HepG2 (cell line): Measurements from ENCODE around the gene STIM2. TPM values are rescaled to one million over a fixed set of nuclear protein-coding genes. Genes with fewer than 3 reads are reported as not detected.

ENCODE experiments used
- ATAC-seq: fragments of 200-7000 bp; cut with Tn5 transposase; 3 replicates; pipeline ENCODE4 v1.9.1; 2020; ENCODE audit warnings: mild to moderate bottlenecking, moderate library complexity
- BruUV-seq: library from RNA; stranded (reverse); fragments of 400-500 nt; replicated peaks from 2 replicates; lab custom pipeline; 2021; lab: Mats Ljungman, UMichigan
- CTCF ChIA-PET: fragments of 300-600 bp; formaldehyde crosslinking; extraction: SDS; loops from one replicate; lab custom pipeline; 2021; ENCODE audit warnings: low total read pairs, inconsistent platforms, low intra/inter-chr PET ratio; lab: Yijun Ruan, JAX
- POLR2A ChIA-PET: fragments of 350-600 bp; sonication (Branson Sonifier 250); formaldehyde crosslinking; loops from one replicate; lab custom pipeline; 2020; ENCODE audit warnings: antibody characterized with exemption, inconsistent platforms; lab: Yijun Ruan, JAX
- DNase-seq: peaks from one replicate; pipeline ENCODE4 v3.0.0-alpha.2; 2015; ENCODE audit warnings: low spot score
- FAIRE-seq: peaks from 3 replicates; lab custom pipeline; 2011; peaks lifted over from hg19 to GRCh38; lab: Jason Lieb, UNC
- H2AFZ ChIP-seq: one replicate; pipeline ENCODE4 v1.6.1; 2011; ENCODE audit warnings: low read length, inconsistent platforms
- H3K27ac ChIP-seq: fragments of 300-600 bp; 3 replicates; pipeline ENCODE4 v1.8.0; 2011; ENCODE audit warnings: mixed run types, mild to moderate bottlenecking, mixed read lengths, low read length, inconsistent platforms; ENCODE audit not compliant: insufficient read depth; ENCODE audit errors: extremely low read length
- H3K27me3 ChIP-seq, 2 experiments: fragments of 200-600 bp in 1 of 2; 2 replicates in 1 of 2; 3 replicates in 1 of 2; pipeline versions ENCODE4 v1.6.0 to v1.8.0; 2011; ENCODE audit warnings: low read length in 2 of 2, mild to moderate bottlenecking in 2 of 2, moderate library complexity in 2 of 2, inconsistent platforms in 1 of 2; ENCODE audit not compliant: insufficient read depth in 2 of 2, control insufficient read depth in 1 of 2
- H3K36me3 ChIP-seq, 2 experiments: fragments of 200-600 bp in 1 of 2; replicated peaks in 1 of 2; 2 replicates in 1 of 2; 3 replicates in 1 of 2; pipeline versions ENCODE4 v1.5.1 to v1.8.0; 2011; ENCODE audit warnings: low read length in 2 of 2, inconsistent platforms in 1 of 2; ENCODE audit not compliant: insufficient read depth in 2 of 2, control insufficient read depth in 1 of 2
- H3K4me1 ChIP-seq: 2 replicates; pipeline ENCODE4 v1.5.1; 2012; ENCODE audit warnings: low read length, inconsistent platforms; ENCODE audit not compliant: insufficient read depth
- H3K4me2 ChIP-seq: 2 replicates; pipeline ENCODE4 v1.6.0; 2011; ENCODE audit warnings: low read depth, low read length, inconsistent platforms
- H3K4me3 ChIP-seq, 3 experiments: fragments of 200-600 bp in 1 of 3; sonication (generic), shearing (Covaris generic) in 1 of 3; replicated peaks in 1 of 3; 2 replicates each; pipeline ENCODE4 v1.5.1; 2011 to 2016; ENCODE audit warnings: low read length in 3 of 3, inconsistent platforms in 2 of 3, low read depth in 2 of 3, mild to moderate bottlenecking in 2 of 3, control low read depth in 1 of 3, mixed read lengths in 1 of 3; ENCODE audit not compliant: insufficient read depth in 1 of 3
- H3K79me2 ChIP-seq: one replicate; pipeline ENCODE4 v1.6.1; 2011; ENCODE audit warnings: low read length, inconsistent platforms; ENCODE audit not compliant: insufficient read depth
- H3K9ac ChIP-seq: 2 replicates; pipeline ENCODE4 v1.6.0; 2011; ENCODE audit warnings: mild to moderate bottlenecking, low read depth, low read length, inconsistent platforms; ENCODE audit not compliant: insufficient read depth
- H3K9me3 ChIP-seq: 2 replicates; pipeline ENCODE4 v1.5.1; 2012; ENCODE audit warnings: mild to moderate bottlenecking, low read length
- H4K20me1 ChIP-seq: 2 replicates; pipeline ENCODE4 v1.6.0; 2011; ENCODE audit warnings: inconsistent platforms, mild to moderate bottlenecking, low read length, moderate library complexity; ENCODE audit not compliant: insufficient read depth
- EEA1 ChIP-seq: sonication (generic); formaldehyde crosslinking; IDR thresholded peaks from 2 replicates; pipeline ENCODE4 v1.5.1; 2020; ENCODE audit warnings: mild to moderate bottlenecking, missing genetic modification reagents, borderline replicate concordance
- ETV6 ChIP-seq: sonication (generic); formaldehyde crosslinking; conservative IDR thresholded peaks from 2 replicates; pipeline ENCODE4 v1.4.0; 2020; ENCODE audit warnings: missing genetic modification reagents
- HOXA9 ChIP-seq: sonication (generic); formaldehyde crosslinking; IDR thresholded peaks from 2 replicates; pipeline ENCODE4 v1.8.1; 2022; ENCODE audit warnings: missing genetic modification reagents, mild to moderate bottlenecking, moderate library complexity, borderline replicate concordance
- KDM5A ChIP-seq: fragments of 200-600 bp; sonication (generic); IDR thresholded peaks from 2 replicates; pipeline ENCODE4 v1.7.0; 2018; ENCODE audit warnings: antibody characterized with exemption, mild to moderate bottlenecking, low read length, borderline replicate concordance
- NR3C1 ChIP-seq: sonication (generic); formaldehyde crosslinking; IDR thresholded peaks from 2 replicates; pipeline ENCODE4 v1.4.0; 2020; ENCODE audit warnings: missing genetic modification reagents
- PAXIP1 ChIP-seq: sonication (generic); formaldehyde crosslinking; conservative IDR thresholded peaks from 2 replicates; pipeline ENCODE4 v1.4.0; 2020; ENCODE audit warnings: mild to moderate bottlenecking, missing genetic modification reagents, moderate library complexity
- RBFOX2 ChIP-seq: fragments of 200-400 bp; formaldehyde crosslinking; IDR thresholded peaks from 2 replicates; pipeline ENCODE4 v1.6.1; 2017; ENCODE audit warnings: low read depth, mild to moderate bottlenecking, low read length
- SIN3A ChIP-seq: IDR thresholded peaks from 2 replicates; pipeline ENCODE4 v1.6.1; 2011; ENCODE audit warnings: low read depth, mild to moderate bottlenecking, control low read depth, low read length, borderline replicate concordance
- SRF ChIP-seq: IDR thresholded peaks from 2 replicates; pipeline ENCODE4 v1.6.1; 2011; ENCODE audit warnings: mild to moderate bottlenecking, low read depth, low read length, moderate library complexity
- ZKSCAN1 ChIP-seq: fragments of 150-350 bp; IDR thresholded peaks from 2 replicates; pipeline ENCODE4 v1.6.1; 2014; ENCODE audit warnings: low read length
- ZNF274 ChIP-seq: sonication (generic); formaldehyde crosslinking; IDR thresholded peaks from 2 replicates; pipeline ENCODE4 v1.5.1; 2020; ENCODE audit warnings: mild to moderate bottlenecking, missing genetic modification reagents
- ZNF317 ChIP-seq: sonication (generic); formaldehyde crosslinking; IDR thresholded peaks from 2 replicates; pipeline ENCODE4 v1.5.0; 2020; ENCODE audit warnings: mild to moderate bottlenecking, missing genetic modification reagents
- ZNF562 ChIP-seq: sonication (generic); formaldehyde crosslinking; IDR thresholded peaks from 2 replicates; pipeline ENCODE4 v1.8.0; 2022; ENCODE audit warnings: missing genetic modification reagents, borderline replicate concordance
- WGBS: methylation state at CpG from one replicate; pipeline ENCODE4 v1.1.6; 2017; ENCODE audit warnings: low lambda C conversion rate; 5-methylcytosine and 5-hydroxymethylcytosine counted together
- in situ Hi-C: cut with HindIII; loops from 2 replicates; pipeline ENCODE4 v1.10.0; 2017; ENCODE audit warnings: low pct_unique_long_range_greater_than_20kb; ENCODE audit not compliant: extremely low pct_ligation_motif_present
- intact Hi-C: fragments of 100-400 bp; cut with micrococcal nuclease; formaldehyde crosslinking; loops from one replicate; pipeline ENCODE4 v1.10.0; 2022; ENCODE audit not compliant: unreplicated experiment
- polyA plus RNA-seq, 8 experiments: library from polyadenylated mRNA; depleted of rRNA in 3 of 8; stranded (reverse) in 7 of 8; unstranded in 1 of 8; fragments of >200 nt; fragmentation: Illumina TruSeq in 4 of 8; extraction: Trizol in 4 of 8; gene quantifications; 2 replicates each; pipeline versions ENCODE4 v1.2.1 to v1.2.3, GENCODE V29; 2011 to 2016; ENCODE audit warnings: low read depth in 4 of 8, missing spikeins in 1 of 8, mixed read lengths in 1 of 8; ENCODE audit not compliant: insufficient read depth in 1 of 8
- total RNA-seq, 5 experiments: library from RNA; depleted of rRNA; stranded (reverse); fragments of >200 nt; fragmentation: Illumina TruSeq; extraction: Trizol; gene quantifications; 2 replicates each; pipeline ENCODE4 v1.2.3, GENCODE V29; 2016; ENCODE audit warnings: low read depth in 1 of 5
- TF ChIP-seq, protein P1 (sequence below): sonication (generic); formaldehyde crosslinking; IDR thresholded peaks from 2 replicates; pipeline ENCODE4 v1.8.0; 2022; ENCODE audit warnings: mild to moderate bottlenecking, missing genetic modification reagents, moderate library complexity

STIM2 gene
- total and polyA plus RNA-seq, 2 of the 13 experiments (the other 11 are each of a cell fraction or from before 2014, with no cell fraction given): 19.3 to 19.4 TPM

DNA sequence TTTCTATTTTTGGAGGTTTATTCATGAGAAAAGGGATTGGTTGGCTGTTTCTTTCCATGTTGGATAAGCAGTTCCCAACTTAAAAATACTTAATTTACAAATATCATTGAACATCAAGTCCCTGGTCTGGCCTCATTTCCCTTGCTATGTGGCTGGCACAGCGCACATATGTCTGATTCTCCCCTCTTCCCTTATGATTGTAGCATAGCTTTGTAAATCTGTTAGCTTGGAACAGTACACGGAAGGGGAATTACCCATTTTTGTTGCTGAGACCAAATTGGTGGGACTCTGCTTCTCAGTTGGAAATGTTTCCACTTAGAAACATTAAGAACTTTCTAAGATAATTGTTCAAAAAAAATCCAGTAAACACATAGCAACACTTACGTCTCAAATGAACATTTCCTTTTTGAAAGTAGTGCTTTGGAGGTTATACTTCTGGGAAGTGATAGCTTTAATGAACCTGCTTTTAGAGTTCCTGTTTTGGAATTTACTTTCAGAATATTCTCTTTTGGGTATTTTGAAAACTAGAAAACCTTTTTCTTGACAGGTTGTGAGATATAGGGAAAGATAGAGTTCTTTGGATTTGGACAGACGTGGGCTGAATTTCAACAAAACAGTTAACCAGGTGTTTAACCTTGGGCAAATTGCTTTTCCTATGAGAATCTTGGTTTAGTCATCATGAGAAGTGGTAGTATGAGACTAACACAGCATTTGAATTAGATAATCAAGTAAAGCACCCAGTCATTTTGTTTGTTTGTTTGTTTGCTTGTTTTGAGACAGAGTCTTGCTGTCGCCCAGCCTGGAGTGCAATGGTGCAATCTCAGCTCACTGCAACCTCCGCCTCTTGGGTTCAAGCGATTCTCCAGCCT lies 47.3 kb downstream of the STIM2 start:
- ATAC-seq (no peak), DNase-seq (no peak), FAIRE-seq (no peak)
- BruUV-seq: no TSS peak
- H3K4me3 ChIP-seq: no peak overlapping the region
- H3K4me2 ChIP-seq: no peak overlapping the region
- TF ChIP-seq PAXIP1 (no peak), EEA1 (CRISPR knock-in tag) (no peak), ETV6 (CRISPR knock-in tag) (no peak), ZNF317 (CRISPR knock-in tag) (no peak), ZNF562 (no peak), SRF (no peak), HOXA9 (CRISPR knock-in tag) (no peak), NR3C1 (CRISPR knock-in tag) (no peak), SIN3A (no peak), KDM5A (no peak), RBFOX2 (no peak), ZNF274 (CRISPR knock-in tag) (no peak), ZKSCAN1 (no peak)
- TF ChIP-seq, protein P1, sequence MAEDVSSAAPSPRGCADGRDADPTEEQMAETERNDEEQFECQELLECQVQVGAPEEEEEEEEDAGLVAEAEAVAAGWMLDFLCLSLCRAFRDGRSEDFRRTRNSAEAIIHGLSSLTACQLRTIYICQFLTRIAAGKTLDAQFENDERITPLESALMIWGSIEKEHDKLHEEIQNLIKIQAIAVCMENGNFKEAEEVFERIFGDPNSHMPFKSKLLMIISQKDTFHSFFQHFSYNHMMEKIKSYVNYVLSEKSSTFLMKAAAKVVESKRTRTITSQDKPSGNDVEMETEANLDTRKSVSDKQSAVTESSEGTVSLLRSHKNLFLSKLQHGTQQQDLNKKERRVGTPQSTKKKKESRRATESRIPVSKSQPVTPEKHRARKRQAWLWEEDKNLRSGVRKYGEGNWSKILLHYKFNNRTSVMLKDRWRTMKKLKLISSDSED (CRISPR knock-in tag): no peak
- H4K20me1 ChIP-seq: no peaks in the 10 kb centered on the region
- intact Hi-C loops (no loop called here), in situ Hi-C loops (no loop called here)
- 96% methylated on average over 7 of the region's 7 CpGs for WGBS
- H3K9ac ChIP-seq: no peak overlapping the region
- H3K79me2 ChIP-seq: peaks cover 2% of the 10 kb centered on the region
- no peak overlapping the region for H3K27ac ChIP-seq
- H3K9me3 ChIP-seq: no peaks in the 10 kb centered on the region
- CTCF ChIA-PET: no interaction called here
- no peaks in the 10 kb centered on the region for H3K4me1 ChIP-seq
- no peaks in the 10 kb centered on the region for H3K36me3 ChIP-seq
- H2AFZ ChIP-seq: no peak overlapping the region
- POLR2A ChIA-PET: no interaction called here
- H3K27me3 ChIP-seq: no peaks in the 10 kb centered on the region
